ENCODE data around the gene PRR20G.
"Not testable (repeated sequence)": the region's sequence is repeated elsewhere in the genome, so short reads cannot be mapped to it uniquely, and the experiment has no call there.

The PRR20G gene

GRCh38 chr3:127299276-127299675 lies 11.4 kb upstream of the PRR20G start:
- no peak for DNase-seq (ENCODE audit: low read depth, low spot score)

DNA sequence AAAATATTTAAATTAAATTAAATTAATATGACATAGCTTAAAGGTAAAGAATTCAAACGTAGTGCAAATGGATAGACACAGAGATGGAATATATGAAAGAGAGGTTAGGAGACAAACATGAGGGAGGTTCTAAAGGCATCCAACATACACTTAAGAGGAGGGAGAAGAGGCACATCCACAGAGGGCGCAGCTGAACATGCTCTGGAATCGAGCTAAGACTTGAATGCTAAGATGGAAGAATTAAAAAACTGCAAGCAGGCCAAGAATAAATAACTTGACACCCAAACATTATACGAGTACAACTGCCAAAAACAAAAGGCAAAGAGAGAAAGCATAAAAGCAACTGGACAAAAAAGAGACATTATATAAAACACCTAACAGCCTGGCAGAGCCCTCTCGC lies 9.1 kb upstream of the PRR20G start:
- DNase-seq (ENCODE audit: low read depth, low spot score) = no peak

DNA sequence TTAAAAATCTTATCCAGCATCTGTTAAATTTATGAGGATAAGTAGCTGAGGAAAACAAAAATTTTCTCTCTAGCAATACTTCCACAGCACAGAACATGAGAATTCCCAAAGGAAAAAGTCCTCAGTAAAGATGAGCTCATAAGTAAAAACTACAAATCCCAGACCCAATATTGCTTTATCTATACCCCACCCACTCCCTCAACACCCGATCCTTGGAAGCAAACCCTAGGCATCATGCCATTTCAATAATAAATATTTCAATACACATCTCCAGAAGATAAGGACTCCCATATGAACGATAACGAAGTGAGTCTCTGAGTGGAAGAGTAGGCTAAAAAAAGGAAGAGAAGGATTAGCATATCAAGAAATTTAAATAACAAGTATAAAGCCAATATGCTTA lies 8.3 kb upstream of the PRR20G start:
- DNase-seq (ENCODE audit: low read depth, low spot score) = no peak

- not testable (repeated sequence) for DNase-seq (ENCODE audit: low read depth, low spot score)
These were observed 5.8 kb upstream of the PRR20G start for GRCh38 chr3:127293650-127294049.

GRCh38 chr3:127291611-127292010 lies 3.8 kb upstream of the PRR20G start:
- no peak for DNase-seq (ENCODE audit: low read depth, low spot score)

GRCh38 chr3:127291114-127291513 lies 3.3 kb upstream of the PRR20G start:
- no peak for DNase-seq (ENCODE audit: low read depth, low spot score)

- no peak for DNase-seq (ENCODE audit: low read depth, low spot score)
These were observed 2.1 kb upstream of the PRR20G start for GRCh38 chr3:127289706-127290575.

DNA sequence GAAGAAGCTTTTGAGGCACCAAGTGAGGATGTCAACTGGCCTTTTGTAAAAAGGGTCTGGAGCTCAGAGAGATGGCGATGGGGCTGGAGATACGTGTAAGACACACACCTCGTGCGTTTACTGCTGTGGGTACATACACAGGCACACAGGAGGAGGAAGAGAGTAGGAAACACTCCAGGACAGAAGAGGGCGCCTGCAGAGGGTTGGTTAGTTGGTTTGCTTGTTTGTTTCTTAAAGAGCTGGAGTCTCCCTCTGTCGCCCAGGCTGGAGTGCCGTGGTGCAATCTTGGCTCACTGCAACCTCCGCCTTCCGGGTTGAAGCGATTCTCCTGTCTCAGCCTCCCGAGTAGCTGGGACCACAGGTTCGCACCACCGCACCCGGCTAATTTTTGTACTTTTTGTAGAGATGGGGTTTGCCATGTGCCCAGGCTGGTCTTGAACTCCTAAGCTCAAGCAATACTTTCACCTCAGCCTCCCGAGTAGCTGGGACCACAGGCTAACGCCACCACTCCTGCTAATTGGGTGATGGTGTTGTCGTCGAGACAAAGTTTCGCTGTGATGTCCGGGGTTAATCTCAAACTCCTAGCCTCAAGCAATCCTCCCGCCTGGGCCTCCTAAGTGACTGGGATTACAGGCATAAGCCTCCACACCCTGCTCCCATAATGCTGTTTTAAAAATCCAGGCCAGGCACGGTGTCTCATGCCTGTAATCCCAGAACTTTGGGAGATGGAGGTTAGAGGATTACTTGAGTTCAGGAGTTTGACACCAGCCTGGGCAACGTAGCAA lies 1.3 kb upstream of the PRR20G start:
- no peak for DNase-seq (ENCODE audit: low read depth, low spot score)

GRCh38 chr3:127288343-127288742 lies 497 bp upstream of the PRR20G start:
- no peak for DNase-seq (ENCODE audit: low read depth, low spot score)

GRCh38 chr3:127286571-127287140 lies 1.2 kb downstream of the PRR20G start:
- DNase-seq (ENCODE audit: low read depth, low spot score) = no peak

DNA sequence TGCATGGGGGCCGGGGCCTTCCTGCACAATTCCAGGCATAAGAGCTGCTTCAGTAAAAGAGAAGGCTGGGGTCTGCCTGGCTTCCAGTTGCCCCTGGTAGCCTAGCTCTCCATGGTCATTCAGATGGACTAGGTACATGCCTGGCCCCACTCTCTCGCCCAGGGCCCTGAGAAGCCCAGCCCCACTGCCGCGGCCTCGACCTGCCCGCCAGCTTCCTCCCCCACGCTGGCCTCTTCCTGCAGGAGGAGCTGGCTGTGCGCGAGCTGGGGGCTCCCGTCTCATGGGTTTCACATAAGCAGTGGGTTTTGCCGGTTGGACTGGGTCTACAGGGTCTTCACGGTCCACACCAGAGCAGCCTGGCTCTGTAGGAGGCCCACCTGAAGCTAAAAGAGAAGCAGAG lies 3.6 kb downstream of the PRR20G start:
- no peak for DNase-seq (ENCODE audit: low read depth, low spot score)

- DNase-seq (ENCODE audit: low read depth, low spot score) = no peak
These were observed 10.3 kb downstream of the PRR20G start for GRCh38 chr3:127277561-127277960.

DNA sequence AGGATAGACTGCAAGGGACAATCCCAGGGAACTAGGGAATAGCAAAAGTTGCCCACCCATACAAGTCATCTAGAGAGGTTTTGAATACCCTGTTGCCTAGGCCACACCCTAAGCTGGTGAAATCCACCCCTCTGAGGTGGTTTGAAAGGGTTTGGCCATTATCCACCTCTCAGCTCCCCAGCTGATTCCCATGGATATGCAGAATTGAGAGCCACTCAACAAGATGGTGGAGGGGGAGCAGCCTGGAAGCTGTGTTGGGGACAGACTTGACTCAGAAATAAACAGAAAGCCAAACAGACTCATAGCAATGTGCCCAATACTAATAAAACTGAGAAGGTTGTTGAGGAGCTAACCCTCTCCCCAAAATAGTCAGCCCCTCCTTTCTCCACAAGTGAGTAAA lies 10.9 kb downstream of the PRR20G start:
- no peak for DNase-seq (ENCODE audit: low read depth, low spot score)

- no peak for DNase-seq (ENCODE audit: low read depth, low spot score)
These were observed 11.4 kb downstream of the PRR20G start for GRCh38 chr3:127276396-127276795.

DNA sequence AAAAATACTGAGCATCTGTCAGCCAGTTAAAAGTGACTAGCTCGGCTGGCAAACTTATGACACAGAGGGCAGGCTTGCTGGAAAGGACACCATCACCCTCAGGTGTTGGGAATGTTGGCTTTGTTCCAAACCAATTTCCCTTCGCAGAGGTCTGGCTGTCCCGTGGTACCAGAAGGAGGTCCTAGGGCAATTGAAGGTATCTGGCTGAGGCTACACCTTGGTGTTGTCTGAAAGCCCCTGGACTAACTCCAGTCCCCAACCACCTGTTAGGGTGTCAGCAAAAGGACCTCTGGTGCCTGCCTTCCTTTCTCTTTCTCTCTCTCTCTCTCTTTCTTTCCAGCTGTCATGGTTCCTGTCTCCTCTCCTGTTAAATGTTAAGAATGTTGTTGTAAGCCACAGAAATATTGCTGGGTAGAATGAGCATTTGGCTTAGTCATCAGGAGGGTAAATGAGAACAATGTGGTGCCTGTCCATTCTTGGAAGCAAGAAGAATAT lies 12.5 kb downstream of the PRR20G start:
- no peak for DNase-seq (ENCODE audit: low read depth, low spot score)

GRCh38 chr3:127274200-127274760 lies 13.6 kb downstream of the PRR20G start:
- no peak for DNase-seq (ENCODE audit: low read depth, low spot score)

DNA sequence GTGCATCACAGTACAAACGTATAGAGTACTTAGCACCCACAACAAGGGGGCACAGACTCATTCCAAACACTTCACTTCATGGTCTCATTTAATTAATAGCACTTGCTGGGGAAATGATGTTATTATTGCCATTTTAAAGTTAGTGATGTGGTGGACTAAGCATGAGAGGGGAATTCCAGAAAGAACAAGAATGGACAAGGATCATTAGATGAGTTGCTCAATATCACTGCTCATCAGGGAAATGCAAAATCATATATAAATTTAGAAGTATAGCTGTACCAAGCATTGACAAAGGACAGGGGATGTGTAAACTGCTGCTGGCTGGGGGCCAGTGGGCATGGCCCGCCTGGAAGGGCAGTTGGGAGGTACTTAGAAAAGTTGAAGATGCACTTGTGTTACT lies 14.6 kb downstream of the PRR20G start:
- DNase-seq (ENCODE audit: low read depth, low spot score) = no peak

DNA sequence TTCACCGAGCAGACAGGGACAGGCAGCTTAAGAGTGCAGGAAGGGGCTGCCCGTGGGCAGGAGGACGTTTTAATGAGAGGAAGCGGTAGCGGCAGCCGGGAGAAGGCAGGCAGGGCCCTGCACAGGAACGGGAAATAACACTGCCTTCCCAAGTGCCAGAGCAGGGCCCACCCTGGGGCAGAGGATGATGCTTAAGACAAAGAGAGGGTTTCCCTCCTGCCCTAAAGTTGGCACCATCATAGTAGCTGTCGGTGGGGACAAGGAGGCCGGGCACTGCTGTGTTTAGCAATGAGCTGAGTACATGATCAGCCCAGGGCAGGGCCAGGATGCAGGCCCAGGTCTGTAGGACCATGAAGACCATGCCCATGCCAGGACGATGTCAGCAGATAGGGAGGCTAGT lies 21.7 kb downstream of the PRR20G start:
- DNase-seq (ENCODE audit: low read depth, low spot score) = no peak

GRCh38 chr3:127265581-127265981 lies 22.3 kb downstream of the PRR20G start:
- DNase-seq (ENCODE audit: low read depth, low spot score) = no peak

DNA sequence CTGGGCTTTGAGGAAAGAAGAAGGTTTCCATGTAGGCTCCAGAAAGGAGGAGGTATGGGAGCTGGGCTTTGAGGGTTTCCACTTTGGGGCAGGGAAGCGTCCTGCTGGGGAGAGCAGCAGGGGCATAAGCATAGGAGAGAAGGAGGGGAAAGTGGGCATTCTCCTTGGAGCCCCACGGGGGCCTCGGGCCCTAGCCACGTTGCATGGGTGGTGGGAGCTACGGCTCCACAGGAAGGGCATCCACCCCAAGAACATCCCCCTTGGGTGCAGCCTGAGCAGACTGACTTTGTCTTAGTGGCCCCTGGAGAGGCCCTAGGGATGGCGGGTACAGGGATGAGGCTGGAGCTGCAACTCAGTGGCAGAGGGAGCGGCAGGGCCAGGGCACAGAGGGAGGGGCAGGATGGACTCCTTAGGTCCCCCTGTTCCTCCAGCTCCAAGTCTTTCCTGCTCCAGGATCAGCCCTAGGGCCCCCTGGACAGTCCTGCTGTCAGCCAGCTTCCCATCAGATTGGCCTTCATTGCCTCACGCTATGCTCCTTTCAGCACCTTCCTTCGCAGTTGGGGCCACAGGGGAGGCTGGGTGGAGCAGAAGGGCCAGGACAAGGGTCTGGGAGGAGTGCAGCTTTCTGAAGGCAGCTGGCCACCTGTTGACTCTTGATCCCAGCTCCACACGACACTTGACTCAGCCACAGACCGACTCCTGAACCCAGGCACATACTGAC lies 22.9 kb downstream of the PRR20G start:
- no peak for DNase-seq (ENCODE audit: low read depth, low spot score)

GRCh38 chr3:127264292-127264691 lies 23.6 kb downstream of the PRR20G start:
- DNase-seq (ENCODE audit: low read depth, low spot score) = no peak

Measured in iPS DF 19.7 (cell line).